PFSK-1 (cell line): ENCODE data around the gene SFR1.

Experiments used
- FOXP2 ChIP-seq: optimal IDR thresholded peaks from 2 replicates; pipeline ENCODE3; 2011; ENCODE audit warnings: borderline replicate concordance, control low read depth, inconsistent platforms; ENCODE audit not compliant: insufficient read depth; ENCODE audit errors: extremely low read length, extremely low read depth
- POLR2AphosphoS5 ChIP-seq: IDR thresholded peaks from 2 replicates; pipeline ENCODE4 v1.6.1; 2012; ENCODE audit warnings: low read depth, mild to moderate bottlenecking, control low read depth, low read length, moderate library complexity
- SIN3A ChIP-seq: IDR thresholded peaks from 2 replicates; pipeline ENCODE4 v1.6.1; 2012; ENCODE audit warnings: mild to moderate bottlenecking, low read length, moderate library complexity, borderline replicate concordance; ENCODE audit not compliant: insufficient read depth
- TAF1 ChIP-seq: IDR thresholded peaks from 2 replicates; pipeline ENCODE4 v1.6.1; 2012; ENCODE audit warnings: low read length, control low read depth, borderline replicate concordance; ENCODE audit not compliant: insufficient read depth
- TF ChIP-seq, protein P1 (sequence below), 2 experiments: IDR thresholded peaks; 2 replicates each; pipeline versions ENCODE4 v1.6.1 to v1.8.0; 2011 to 2012; ENCODE audit warnings: low read depth in 2 of 2, low read length in 2 of 2, control low read depth in 1 of 2, inconsistent platforms in 1 of 2, mild to moderate bottlenecking in 1 of 2, moderate library complexity in 1 of 2; ENCODE audit not compliant: insufficient read depth in 1 of 2

The SFR1 gene

DNA sequence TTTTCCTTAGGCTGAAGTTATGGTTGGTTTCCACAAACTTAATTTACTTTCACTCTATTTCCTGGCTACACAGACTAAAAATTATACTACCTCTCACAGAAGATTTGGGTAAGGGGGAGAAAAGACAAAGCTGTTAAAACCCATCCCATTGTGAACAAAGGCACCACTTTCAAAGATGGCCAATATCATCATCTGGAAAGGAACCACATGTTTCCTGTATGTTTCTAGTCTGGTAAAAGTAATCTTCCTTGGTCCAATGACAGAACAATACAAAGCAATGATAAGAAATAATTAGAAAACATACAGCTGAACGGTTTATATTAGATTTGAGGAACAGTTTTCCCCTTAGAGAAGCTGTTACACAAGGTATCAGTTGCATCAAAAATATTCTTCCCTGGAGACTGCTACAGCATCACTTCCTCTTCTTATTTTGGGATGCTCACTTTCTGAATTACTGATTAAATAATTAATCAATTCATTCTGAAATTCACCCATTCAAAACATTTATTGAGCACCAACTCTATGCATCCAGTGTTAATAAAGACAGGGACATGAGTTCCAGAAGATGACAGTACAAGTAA, 8.5 kb upstream of the SFR1 start:
- TF ChIP-seq, protein P1, sequence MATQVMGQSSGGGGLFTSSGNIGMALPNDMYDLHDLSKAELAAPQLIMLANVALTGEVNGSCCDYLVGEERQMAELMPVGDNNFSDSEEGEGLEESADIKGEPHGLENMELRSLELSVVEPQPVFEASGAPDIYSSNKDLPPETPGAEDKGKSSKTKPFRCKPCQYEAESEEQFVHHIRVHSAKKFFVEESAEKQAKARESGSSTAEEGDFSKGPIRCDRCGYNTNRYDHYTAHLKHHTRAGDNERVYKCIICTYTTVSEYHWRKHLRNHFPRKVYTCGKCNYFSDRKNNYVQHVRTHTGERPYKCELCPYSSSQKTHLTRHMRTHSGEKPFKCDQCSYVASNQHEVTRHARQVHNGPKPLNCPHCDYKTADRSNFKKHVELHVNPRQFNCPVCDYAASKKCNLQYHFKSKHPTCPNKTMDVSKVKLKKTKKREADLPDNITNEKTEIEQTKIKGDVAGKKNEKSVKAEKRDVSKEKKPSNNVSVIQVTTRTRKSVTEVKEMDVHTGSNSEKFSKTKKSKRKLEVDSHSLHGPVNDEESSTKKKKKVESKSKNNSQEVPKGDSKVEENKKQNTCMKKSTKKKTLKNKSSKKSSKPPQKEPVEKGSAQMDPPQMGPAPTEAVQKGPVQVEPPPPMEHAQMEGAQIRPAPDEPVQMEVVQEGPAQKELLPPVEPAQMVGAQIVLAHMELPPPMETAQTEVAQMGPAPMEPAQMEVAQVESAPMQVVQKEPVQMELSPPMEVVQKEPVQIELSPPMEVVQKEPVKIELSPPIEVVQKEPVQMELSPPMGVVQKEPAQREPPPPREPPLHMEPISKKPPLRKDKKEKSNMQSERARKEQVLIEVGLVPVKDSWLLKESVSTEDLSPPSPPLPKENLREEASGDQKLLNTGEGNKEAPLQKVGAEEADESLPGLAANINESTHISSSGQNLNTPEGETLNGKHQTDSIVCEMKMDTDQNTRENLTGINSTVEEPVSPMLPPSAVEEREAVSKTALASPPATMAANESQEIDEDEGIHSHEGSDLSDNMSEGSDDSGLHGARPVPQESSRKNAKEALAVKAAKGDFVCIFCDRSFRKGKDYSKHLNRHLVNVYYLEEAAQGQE (IDR thresholded peaks at IDR 0.05; ENCODE audit: insufficient read depth in 1 of 2, low read depth in 2 of 2, low read length in 2 of 2): no peak
- TF ChIP-seq SIN3A: no peak
- no peak for TF ChIP-seq FOXP2
- TF ChIP-seq TAF1: no peak
- no peak for TF ChIP-seq POLR2AphosphoS5

GRCh38 chr10:104117839-104118323, 4.1 kb upstream of the SFR1 start:
- TF ChIP-seq FOXP2 (no peak), SIN3A (no peak), TAF1 (no peak), POLR2AphosphoS5 (no peak)
- TF ChIP-seq, protein P1 (IDR thresholded peaks at IDR 0.05; ENCODE audit: insufficient read depth in 1 of 2, low read depth in 2 of 2, low read length in 2 of 2): no peak

DNA sequence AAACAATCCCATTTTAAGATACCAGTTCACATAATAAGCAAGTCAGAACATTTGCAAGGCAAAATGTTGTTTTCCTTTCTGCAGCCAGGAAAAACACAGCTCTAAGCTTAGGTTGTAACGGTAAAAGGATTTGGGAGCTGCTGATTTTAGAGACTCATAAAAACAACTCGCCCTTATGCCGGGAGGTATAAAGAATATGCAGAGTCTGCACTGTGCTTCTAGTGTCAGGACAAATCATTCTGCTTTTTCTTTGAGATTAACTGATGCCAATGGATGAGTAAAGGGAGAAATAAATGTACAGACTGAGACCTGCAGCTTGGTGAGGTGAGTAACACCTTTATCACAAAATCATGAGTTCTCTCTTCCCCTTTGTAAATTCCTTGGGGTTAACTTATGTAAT, 2.0 kb upstream of the SFR1 start:
- TF ChIP-seq, protein P1 (IDR thresholded peaks at IDR 0.05; ENCODE audit: insufficient read depth in 1 of 2, low read depth in 2 of 2, low read length in 2 of 2): no peak

GRCh38 chr10:104120512-104120902, 1.5 kb upstream of the SFR1 start:
- TF ChIP-seq POLR2AphosphoS5 (no peak), FOXP2 (no peak), TAF1 (no peak), SIN3A (no peak)
- TF ChIP-seq, protein P1 (IDR thresholded peaks at IDR 0.05; ENCODE audit: insufficient read depth in 1 of 2, low read depth in 2 of 2, low read length in 2 of 2): no peak

- peak; percentile 45; the same call in 1 of the 2 replicates for TF ChIP-seq SIN3A
- no peak for TF ChIP-seq POLR2AphosphoS5
Observed at GRCh38 chr10:104120903-104121484, 977 bp upstream of the SFR1 start.
